A673 (cell line): Measurements from ENCODE around the gene FKRP.

Experiments used
- CTCF ChIP-seq: fragments of 300-800, 200-600 bp; sonication (generic); conservative IDR thresholded peaks from 2 replicates; pipeline ENCODE4 v1.5.1; 2017; ENCODE audit warnings: low read depth, mild to moderate bottlenecking, antibody characterized with exemption, low read length, moderate library complexity, mixed read lengths
- EZH2 ChIP-seq: fragments of 200-600 bp; sonication (generic); IDR thresholded peaks from 2 replicates; pipeline ENCODE4 v1.6.1; 2017; ENCODE audit warnings: borderline replicate concordance, low read depth, mild to moderate bottlenecking, mixed read lengths, antibody characterized with exemption, low read length; ENCODE audit not compliant: poor library complexity, severe bottlenecking

GRCh38 chr19:46714444-46715106 lies 31.3 kb upstream of the FKRP start:
- TF ChIP-seq CTCF: no peak
- TF ChIP-seq EZH2: no peak
